Fibroblast of skin of scalp (primary cell): ENCODE measurements around the gene SPRR3. TPM values are rescaled to one million over a fixed set of nuclear protein-coding genes. Genes with fewer than 3 reads are reported as not detected.

Experiments used
- DNase-seq: peaks from one replicate; pipeline ENCODE4 v3.0.0-alpha.2; 2013
- polyA plus RNA-seq, 2 experiments: library from polyadenylated mRNA; unstranded; fragments of 120-200 nt; gene quantifications; one replicate each; pipeline ENCODE4 v1.2.1, GENCODE V29; 2013; ENCODE audit not compliant: insufficient read length in 2 of 2

Gene SPRR3, protein sequence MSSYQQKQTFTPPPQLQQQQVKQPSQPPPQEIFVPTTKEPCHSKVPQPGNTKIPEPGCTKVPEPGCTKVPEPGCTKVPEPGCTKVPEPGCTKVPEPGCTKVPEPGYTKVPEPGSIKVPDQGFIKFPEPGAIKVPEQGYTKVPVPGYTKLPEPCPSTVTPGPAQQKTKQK
- not detected for polyA plus RNA-seq (2013, experiment 1 of 2; ENCODE audit: insufficient read length)
- 0.35 TPM for polyA plus RNA-seq (2013, experiment 2 of 2; ENCODE audit: insufficient read length)

GRCh38 chr1:153001382-153001781 lies at the start of gene SPRR3:
Gene SPRR3 (plus strand): TSS chr1:153001749. CDS start chr1:153003021, 1,272 bp downstream.
- no peak for DNase-seq

- DNase-seq: no peak
Measured at GRCh38 chr1:152953761-152954160, 47.8 kb upstream of the SPRR3 start.

DNA sequence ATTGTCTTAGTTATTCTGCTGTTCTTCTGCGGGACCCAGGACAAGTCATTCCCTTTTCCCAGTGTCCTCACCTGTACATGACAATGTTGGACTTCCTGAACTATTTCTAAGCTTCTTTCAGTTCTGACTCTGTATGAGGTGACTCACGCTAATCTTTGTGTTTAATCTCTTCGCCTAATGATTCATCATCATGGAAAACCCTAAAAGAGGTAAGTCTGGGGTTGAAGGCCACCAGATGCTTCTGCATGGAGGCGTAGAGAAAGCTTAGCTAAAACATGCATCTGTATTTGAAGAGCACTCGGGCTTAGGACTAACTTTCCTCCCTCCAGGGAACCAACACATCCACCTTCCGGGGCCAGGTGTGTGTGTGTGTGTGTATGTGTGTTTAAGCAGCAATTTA lies 47.1 kb upstream of the SPRR3 start:
- no peak for DNase-seq

DNA sequence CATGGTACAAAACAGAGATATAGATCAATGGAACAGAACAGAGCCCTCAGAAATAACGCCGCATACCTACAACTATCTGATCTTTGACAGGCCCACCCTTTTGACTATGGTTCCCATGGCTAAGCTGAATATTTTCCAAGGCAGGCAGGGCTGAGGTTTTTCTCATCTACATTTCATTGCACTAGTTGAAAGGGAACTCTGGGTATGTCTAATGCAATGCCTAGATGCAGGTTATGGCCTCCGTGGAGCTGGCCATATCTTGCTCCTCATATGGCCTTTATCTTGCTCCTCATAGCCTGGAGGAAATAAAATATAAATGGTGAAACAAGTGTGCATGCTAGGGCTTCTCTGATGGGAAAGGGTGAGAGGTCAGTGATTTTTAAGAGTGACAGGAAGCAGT lies 44.0 kb upstream of the SPRR3 start:
- no peak for DNase-seq

- no peak for DNase-seq
Measured at GRCh38 chr1:152959273-152959672, 42.3 kb upstream of the SPRR3 start.

GRCh38 chr1:152959801-152960451 lies 41.6 kb upstream of the SPRR3 start:
- no peak for DNase-seq

DNA sequence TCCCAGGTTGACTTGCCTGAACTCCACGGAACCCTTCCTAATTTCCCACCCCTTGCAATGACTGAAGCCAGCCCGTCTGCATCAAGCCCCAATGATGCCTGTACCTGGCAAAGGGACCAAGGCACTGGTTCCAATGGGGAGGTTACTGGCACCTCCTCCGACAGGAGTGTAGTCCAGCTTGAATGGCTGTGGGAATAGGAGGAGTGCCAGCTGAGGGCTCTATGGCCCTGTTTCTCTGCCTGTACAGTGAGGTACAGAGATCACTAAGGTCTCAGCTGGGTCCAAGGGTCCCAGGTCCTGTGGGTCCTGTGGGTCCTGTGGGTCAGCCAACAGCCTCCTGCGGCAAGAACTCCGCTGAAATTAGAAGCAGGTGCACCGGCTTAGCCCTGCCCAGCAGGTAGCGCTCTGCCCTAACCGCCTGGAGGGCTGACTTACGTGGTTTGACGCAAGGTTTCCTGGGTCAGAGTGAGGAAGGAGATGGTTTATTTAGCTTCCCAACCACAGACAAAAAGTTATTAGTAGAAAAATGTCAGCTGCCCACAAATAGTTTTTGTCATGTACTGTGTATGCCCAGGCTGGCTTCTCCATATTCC lies 41.0 kb upstream of the SPRR3 start:
- DNase-seq: no peak

DNA sequence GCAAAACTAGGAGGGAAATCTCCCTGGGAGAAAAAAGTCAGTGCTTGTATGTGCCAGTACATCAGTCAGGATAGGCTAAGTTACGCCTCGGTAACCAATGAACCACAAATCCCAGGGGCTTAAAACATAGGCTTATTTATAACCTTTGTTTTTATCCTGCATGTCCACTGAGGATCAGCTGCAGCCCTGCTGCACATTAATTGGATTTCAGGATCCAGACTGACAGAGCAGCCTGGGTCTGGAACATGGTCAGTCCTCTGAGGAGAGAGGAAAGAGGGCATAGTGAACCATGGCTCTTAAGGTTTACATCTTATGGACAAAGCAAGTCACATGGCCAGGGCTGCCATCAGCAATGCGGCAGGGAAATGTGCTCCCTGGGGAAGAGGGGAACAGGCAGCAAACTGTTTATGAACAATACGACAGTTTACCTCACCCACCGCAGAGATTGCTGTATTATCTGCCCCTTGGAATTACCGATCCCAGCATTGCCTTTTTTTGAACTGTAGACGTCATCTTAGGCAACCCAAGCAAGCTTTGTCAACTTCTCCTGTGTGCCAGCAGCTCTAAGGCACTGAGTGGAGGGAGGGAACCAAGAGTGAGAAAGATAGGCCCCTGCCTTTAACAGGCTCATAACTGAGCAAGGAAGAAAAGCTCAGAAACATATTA lies 40.2 kb upstream of the SPRR3 start:
- DNase-seq: no peak

- DNase-seq: no peak
Measured at GRCh38 chr1:152962876-152963415, 38.6 kb upstream of the SPRR3 start.

GRCh38 chr1:152964536-152964935 lies 37.0 kb upstream of the SPRR3 start:
- no peak for DNase-seq

GRCh38 chr1:152965853-152966252 lies 35.7 kb upstream of the SPRR3 start:
- no peak for DNase-seq

- DNase-seq: no peak
Measured at GRCh38 chr1:152967201-152967600, 34.3 kb upstream of the SPRR3 start.

- DNase-seq: no peak
Measured at GRCh38 chr1:152968248-152968647, 33.3 kb upstream of the SPRR3 start.

GRCh38 chr1:152969036-152969435 lies 32.5 kb upstream of the SPRR3 start:
- DNase-seq: no peak

DNA sequence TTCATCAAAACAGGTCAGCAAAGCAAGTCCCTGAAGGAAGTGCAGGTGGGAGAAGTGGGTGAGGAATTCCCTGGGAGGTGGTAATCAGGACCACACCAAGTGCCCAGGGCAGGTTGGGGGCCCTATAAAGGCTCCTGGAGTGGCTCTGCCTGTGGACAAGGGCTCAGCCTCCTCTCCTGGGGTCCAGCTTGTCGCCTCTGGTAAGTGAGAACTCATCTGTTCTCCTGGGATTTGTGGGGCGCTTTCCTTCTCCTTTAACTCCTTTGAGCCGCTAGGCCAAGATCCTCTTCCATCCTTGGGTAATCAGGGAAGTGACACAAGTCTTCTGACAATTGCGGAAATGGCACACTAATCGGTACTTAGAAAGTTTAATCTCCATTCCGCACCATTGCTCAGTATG lies 31.1 kb upstream of the SPRR3 start, which contains the start of gene SPRR4:
SPRR4 (plus strand) TSS at position 154 of the 400 bp plus-strand sequence. CDS start 1,243 bp downstream, outside the sequence.
- no peak for DNase-seq

DNA sequence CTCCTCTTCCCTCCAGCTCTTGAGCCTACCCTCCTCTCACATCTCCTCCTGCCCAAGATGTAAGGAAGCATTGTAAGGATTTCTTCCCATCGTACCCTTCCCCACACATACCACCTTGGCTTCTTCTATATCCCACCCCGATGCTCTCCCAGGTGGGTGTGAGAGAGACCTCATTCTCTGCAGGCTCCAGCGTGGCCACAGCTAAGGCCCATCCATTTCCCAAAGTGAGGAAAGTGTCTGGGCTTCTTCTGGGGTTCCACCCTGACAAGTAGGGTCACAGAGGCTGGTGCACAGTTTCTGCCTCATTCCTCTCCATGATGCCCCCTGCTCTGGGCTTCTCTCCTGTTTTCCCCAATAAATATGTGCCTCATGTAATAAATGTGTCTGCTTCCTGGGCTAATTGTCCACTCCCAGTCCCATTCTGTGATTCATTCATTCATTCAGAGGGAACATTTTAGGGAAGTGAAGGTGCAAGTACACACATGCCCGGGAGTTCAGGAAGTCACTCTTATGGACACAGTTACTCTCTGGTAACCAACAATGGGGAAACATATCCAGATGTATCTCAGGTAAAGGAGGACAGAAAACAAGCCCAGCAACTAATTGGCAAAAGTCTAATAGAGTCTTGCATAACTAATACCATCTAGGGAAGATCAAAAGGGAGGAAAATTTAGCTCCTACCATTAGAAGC lies 29.2 kb upstream of the SPRR3 start:
- DNase-seq: no peak

- no peak for DNase-seq
Measured at GRCh38 chr1:152976688-152977087, 24.9 kb upstream of the SPRR3 start.

- DNase-seq: no peak
Measured at GRCh38 chr1:152977614-152978013, 23.9 kb upstream of the SPRR3 start.

- no peak for DNase-seq
Measured at GRCh38 chr1:152980676-152981075, 20.9 kb upstream of the SPRR3 start.

GRCh38 chr1:152981146-152981871 lies 20.2 kb upstream of the SPRR3 start:
- no peak for DNase-seq

DNA sequence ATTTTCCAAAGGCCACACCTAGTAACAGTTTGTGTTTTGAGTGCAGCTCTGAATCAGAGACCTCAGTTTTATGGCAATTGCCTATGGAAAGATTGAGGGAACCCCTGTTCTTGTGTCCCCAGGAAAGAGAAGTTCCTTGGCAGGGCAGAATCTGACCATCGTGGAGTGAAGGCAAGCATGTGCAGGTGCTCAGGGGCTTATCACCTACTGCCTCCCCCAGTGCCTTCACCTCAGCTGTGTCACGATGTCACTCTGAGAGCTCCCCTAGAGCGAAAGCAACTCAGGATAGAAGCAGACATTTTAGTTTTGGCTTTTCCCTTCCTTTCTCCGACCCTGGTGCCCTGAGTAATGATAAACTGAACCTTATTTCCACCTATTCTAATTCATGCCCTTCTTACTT lies 19.5 kb upstream of the SPRR3 start:
- DNase-seq: no peak

- no peak for DNase-seq
Measured at GRCh38 chr1:152983234-152983633, 18.3 kb upstream of the SPRR3 start.
